Thyroid gland (tissue), 4 donors: ENCODE data around the gene RELCH. TPM values are rescaled to one million over a fixed set of nuclear protein-coding genes. Genes with fewer than 3 reads are reported as not detected.

Experiments
- DNase-seq, 2 donors: peaks; one replicate each; pipeline ENCODE4 v3.0.0-alpha.2; 2019
- H3K27ac ChIP-seq, 3 donors: fragments of 200-600 bp; sonication (generic); 1 replicate in 2 of 3; 2 replicates in 1 of 3; pipeline ENCODE4 v1.5.1; 2016 to 2019; ENCODE audit warnings: mild to moderate bottlenecking in 1 of 3, moderate library complexity in 1 of 3
- H3K27me3 ChIP-seq: fragments of 200-600 bp; sonication (generic); one replicate; pipeline ENCODE4 v1.5.1; 2019
- H3K36me3 ChIP-seq, 2 donors: fragments of 200-600 bp; sonication (generic); one replicate each; pipeline ENCODE4 v1.5.1; 2016 to 2019
- H3K4me1 ChIP-seq, 2 donors: fragments of 200-600 bp; sonication (generic); one replicate each; pipeline ENCODE4 v1.5.1; 2017 to 2019
- H3K4me3 ChIP-seq, 3 donors: fragments of 200-600 bp; sonication (generic); replicated peaks in 1 of 3; 1 replicate in 2 of 3; 2 replicates in 1 of 3; pipeline ENCODE4 v1.5.1; 2016; ENCODE audit warnings: mild to moderate bottlenecking in 1 of 3
- H3K9me3 ChIP-seq: fragments of 200-600 bp; sonication (generic); one replicate; pipeline ENCODE4 v1.5.1; 2017
- POLR2A ChIP-seq, 2 donors: fragments of 450-650 bp; IDR thresholded peaks; one replicate each; pipeline ENCODE4 v1.6.1; 2017; ENCODE audit warnings: antibody characterized with exemption in 2 of 2, mild to moderate bottlenecking in 2 of 2, moderate library complexity in 1 of 2
- WGBS, 2 donors: methylation state at CpG; one replicate each; pipeline ENCODE4 v1.1.5; 2017; 5-methylcytosine and 5-hydroxymethylcytosine counted together
- intact Hi-C: fragments of 100-400 bp; cut with DNase I; formaldehyde crosslinking; loops from one replicate; pipeline ENCODE4 v1.15.1; 2023
- total RNA-seq, 4 donors: library from RNA; depleted of rRNA; stranded (reverse); fragments of >200 nt; gene quantifications; one replicate each; pipeline ENCODE4 v1.2.3, GENCODE V29; 2016
- TF ChIP-seq, protein P1 (sequence below), 6 experiments: fragments of 200-600 bp in 3 of 6; fragments of 450-650 bp in 3 of 6; sonication (generic) in 3 of 6; IDR thresholded peaks; one replicate each; pipeline ENCODE4 v1.5.1; 2016 to 2019; ENCODE audit warnings: antibody characterized with exemption in 6 of 6, mild to moderate bottlenecking in 2 of 6, inconsistent platforms in 1 of 6, moderate library complexity in 1 of 6

Gene RELCH
- total RNA-seq, 4 donors from 2014 or later = 48.2 to 101 (median 56.9) TPM

- Histone ChIP-seq H3K27ac (no peak overlapping the region), H3K27me3 (no peaks in the 10 kb centered on the region), H3K4me3 (no peak overlapping the region), H3K36me3 (no peaks in the 10 kb centered on the region), H3K9me3 (no peaks in the 10 kb centered on the region), H3K4me1 (no peaks in the 10 kb centered on the region)
- TF ChIP-seq POLR2A (IDR thresholded peaks at IDR 0.05) = no peak
- TF ChIP-seq, protein P1, sequence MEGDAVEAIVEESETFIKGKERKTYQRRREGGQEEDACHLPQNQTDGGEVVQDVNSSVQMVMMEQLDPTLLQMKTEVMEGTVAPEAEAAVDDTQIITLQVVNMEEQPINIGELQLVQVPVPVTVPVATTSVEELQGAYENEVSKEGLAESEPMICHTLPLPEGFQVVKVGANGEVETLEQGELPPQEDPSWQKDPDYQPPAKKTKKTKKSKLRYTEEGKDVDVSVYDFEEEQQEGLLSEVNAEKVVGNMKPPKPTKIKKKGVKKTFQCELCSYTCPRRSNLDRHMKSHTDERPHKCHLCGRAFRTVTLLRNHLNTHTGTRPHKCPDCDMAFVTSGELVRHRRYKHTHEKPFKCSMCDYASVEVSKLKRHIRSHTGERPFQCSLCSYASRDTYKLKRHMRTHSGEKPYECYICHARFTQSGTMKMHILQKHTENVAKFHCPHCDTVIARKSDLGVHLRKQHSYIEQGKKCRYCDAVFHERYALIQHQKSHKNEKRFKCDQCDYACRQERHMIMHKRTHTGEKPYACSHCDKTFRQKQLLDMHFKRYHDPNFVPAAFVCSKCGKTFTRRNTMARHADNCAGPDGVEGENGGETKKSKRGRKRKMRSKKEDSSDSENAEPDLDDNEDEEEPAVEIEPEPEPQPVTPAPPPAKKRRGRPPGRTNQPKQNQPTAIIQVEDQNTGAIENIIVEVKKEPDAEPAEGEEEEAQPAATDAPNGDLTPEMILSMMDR (IDR thresholded peaks at IDR 0.05) = no peak
- 84 to 88% methylated on average over 5 of the region's 5 CpGs for WGBS, 2 donors
- intact Hi-C loops = no loop called here
- DNase-seq = no peak
Measured at GRCh38 chr18:62335494-62335893, 148.4 kb downstream of the RELCH start.

DNA sequence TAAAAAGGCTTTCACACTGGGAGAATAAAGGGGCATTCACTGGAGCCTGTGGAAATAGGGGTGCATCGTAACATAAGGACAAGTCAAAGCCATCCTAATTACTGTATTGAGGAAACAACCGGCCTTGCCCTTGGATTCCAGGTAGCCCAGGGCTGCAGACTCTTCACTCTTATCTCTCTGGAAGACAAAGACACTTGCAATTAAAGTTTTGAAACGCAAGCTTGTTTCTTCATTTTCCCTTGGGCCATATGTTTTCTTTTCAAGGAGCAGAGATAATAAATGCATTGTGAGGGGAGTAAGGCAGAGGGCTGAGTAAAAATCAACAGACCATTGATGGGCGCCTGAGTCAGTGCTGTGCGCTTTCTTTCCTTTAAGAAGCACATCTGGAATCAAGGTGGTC lies 149.6 kb downstream of the RELCH start:
- Histone ChIP-seq H3K9me3 (no peaks in the 10 kb centered on the region), H3K4me1 (no peaks in the 10 kb centered on the region), H3K36me3 (no peaks in the 10 kb centered on the region), H3K4me3 (no peak overlapping the region), H3K27me3 (no peaks in the 10 kb centered on the region), H3K27ac (no peak overlapping the region)
- TF ChIP-seq, protein P1 (IDR thresholded peaks at IDR 0.05) = no peak
- no peak for TF ChIP-seq POLR2A (IDR thresholded peaks at IDR 0.05)
- intact Hi-C loops = no loop called here
- DNase-seq = no peak
- WGBS, 2 donors = 84 to 88% methylated on average over 5 of the region's 5 CpGs

- no peaks in the 10 kb centered on the region for H3K36me3 ChIP-seq
- no peak for DNase-seq
- no peaks in the 10 kb centered on the region for H3K9me3 ChIP-seq
- H3K4me1 ChIP-seq = no peaks in the 10 kb centered on the region
- no peak for TF ChIP-seq POLR2A (IDR thresholded peaks at IDR 0.05)
- TF ChIP-seq, protein P1 (IDR thresholded peaks at IDR 0.05) = no peak
- WGBS, 2 donors = 91 to 92% methylated on average over 7 of the region's 7 CpGs
- H3K4me3 ChIP-seq = no peak overlapping the region
- no peak overlapping the region for H3K27ac ChIP-seq
- intact Hi-C loops = no loop called here
- H3K27me3 ChIP-seq = no peaks in the 10 kb centered on the region
Measured at GRCh38 chr18:62337336-62337735, 150.3 kb downstream of the RELCH start.

DNA sequence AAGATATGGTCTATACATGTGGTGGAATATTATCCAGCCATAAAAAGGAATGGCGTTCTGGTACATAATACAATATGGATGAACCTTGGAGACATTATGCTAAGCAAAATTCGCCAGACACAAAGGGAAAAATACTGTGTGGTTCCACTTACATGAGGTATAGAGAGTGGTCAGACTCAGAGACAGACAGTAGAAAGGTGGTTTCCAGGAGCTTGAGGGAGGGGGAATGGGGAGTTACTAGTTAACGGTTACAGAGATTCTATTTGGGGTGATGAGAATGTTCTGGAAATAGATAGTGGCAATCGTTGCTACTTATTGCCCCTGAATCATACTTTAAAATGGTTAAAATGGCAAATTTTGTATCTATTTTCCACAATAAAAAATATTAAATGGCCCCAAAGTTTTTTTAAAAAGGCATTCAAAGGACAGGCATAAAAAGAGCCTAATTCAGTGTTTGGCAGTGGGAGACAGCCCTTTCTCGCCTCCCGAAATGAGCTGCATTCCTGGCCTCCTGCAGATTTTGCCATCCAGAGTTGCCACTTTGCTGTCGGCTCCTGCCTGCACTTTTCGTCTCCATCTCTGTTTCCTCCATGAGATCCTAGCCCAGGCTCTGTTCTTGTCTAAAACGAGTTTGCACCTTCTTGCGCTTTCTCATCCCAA lies 151.5 kb downstream of the RELCH start:
- Histone ChIP-seq H3K27ac (no peak overlapping the region), H3K9me3 (no peaks in the 10 kb centered on the region), H3K4me1 (no peaks in the 10 kb centered on the region), H3K27me3 (no peaks in the 10 kb centered on the region), H3K4me3 (no peak overlapping the region), H3K36me3 (no peaks in the 10 kb centered on the region)
- WGBS, 2 donors = 77% methylated on average over 10 of the region's 10 CpGs
- intact Hi-C loops = no loop called here
- DNase-seq = no peak
- TF ChIP-seq, protein P1 (IDR thresholded peaks at IDR 0.05) = no peak

DNA sequence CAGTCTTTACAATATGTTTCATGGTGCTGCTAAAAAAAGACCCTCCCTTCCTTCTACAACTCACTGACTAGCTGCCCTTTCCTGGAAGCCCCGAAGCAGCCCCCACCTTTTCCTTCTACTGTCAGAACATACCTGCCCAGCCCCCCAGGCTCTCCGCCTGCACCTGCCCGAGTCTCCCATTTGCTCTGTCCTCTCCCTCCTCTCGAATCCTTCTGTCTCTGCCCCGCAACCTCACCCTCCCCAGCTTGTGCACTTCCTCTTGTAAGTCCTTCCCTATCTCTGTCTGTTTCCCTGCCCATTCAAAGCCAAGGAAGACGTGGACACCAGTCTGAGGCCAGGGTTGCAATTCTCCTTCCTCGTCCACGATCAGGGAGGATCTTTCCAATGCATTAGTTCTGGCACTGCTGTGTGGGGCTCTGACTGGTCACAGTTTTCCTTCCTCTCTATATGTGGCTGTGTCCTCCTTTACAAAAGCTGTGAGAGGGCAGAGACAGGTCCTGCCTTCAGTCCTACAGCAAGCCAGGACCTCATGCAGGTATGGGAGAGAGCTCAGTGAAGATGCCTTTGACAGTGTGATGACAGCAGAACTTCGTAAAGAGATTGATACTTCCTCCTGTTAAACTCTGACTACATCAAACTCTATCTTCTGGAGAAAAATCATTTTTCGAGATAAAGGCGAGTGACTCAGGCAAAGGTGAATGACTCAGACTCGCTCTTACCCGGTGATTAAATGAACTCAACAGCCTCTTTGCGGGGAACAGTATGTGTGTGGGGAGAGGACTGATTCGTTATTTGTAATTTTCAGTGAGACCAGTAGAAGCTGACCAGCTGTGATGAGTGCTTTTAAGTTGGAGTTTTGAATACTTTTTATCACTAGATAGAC lies 152.3 kb downstream of the RELCH start:
- Histone ChIP-seq H3K4me3 (no peak overlapping the region), H3K27me3 (no peaks in the 10 kb centered on the region), H3K9me3 (no peaks in the 10 kb centered on the region), H3K4me1 (no peaks in the 10 kb centered on the region), H3K27ac (no peak overlapping the region), H3K36me3 (no peaks in the 10 kb centered on the region)
- DNase-seq = no peak
- 73% methylated on average over 15 of the region's 15 CpGs for WGBS, 2 donors
- intact Hi-C loops = no loop called here
- TF ChIP-seq POLR2A (IDR thresholded peaks at IDR 0.05) = no peak
- TF ChIP-seq, protein P1 (IDR thresholded peaks at IDR 0.05) = no peak
